Anterior cingulate cortex (tissue), 58 donors: ENCODE data around the gene EHBP1.

Experiments
- DNase-seq, 58 donors: peaks; one replicate each; lab custom pipeline; 2025; lab: John Stamatoyannopoulos, UW

Gene EHBP1

GRCh38 chr2:62934517-62934916, 229.0 kb downstream of the EHBP1 start:
- DNase-seq, result no peak

- no peak for DNase-seq
These were observed 232.6 kb downstream of the EHBP1 start for GRCh38 chr2:62938126-62938525.

- DNase-seq, result no peak
These were observed 234.4 kb downstream of the EHBP1 start for GRCh38 chr2:62939735-62940491.

GRCh38 chr2:62940697-62941096, 235.2 kb downstream of the EHBP1 start:
- DNase-seq, result no peak

- no peak for DNase-seq
These were observed 235.9 kb downstream of the EHBP1 start for GRCh38 chr2:62941413-62941812.

GRCh38 chr2:62944362-62944761, 238.8 kb downstream of the EHBP1 start:
- no peak for DNase-seq

GRCh38 chr2:62947403-62947802, 241.9 kb downstream of the EHBP1 start:
- no peak for DNase-seq

GRCh38 chr2:62956651-62957050, 251.1 kb downstream of the EHBP1 start:
- no peak for DNase-seq

- DNase-seq, result no peak
These were observed 252.7 kb downstream of the EHBP1 start for GRCh38 chr2:62958206-62958605.

GRCh38 chr2:62964050-62964449, 258.5 kb downstream of the EHBP1 start:
- no peak for DNase-seq

- DNase-seq, result no peak
These were observed 259.2 kb downstream of the EHBP1 start for GRCh38 chr2:62964671-62965070.

GRCh38 chr2:62966991-62967390, 261.5 kb downstream of the EHBP1 start:
- DNase-seq, result no peak

GRCh38 chr2:62968168-62968567, 262.7 kb downstream of the EHBP1 start:
- DNase-seq, result no peak

GRCh38 chr2:62968668-62969067, 263.2 kb downstream of the EHBP1 start:
- no peak for DNase-seq

GRCh38 chr2:62971936-62972335, 266.4 kb downstream of the EHBP1 start:
- no peak for DNase-seq

GRCh38 chr2:62972601-62973000, 267.1 kb downstream of the EHBP1 start:
- no peak for DNase-seq

- no peak for DNase-seq
These were observed 269.5 kb downstream of the EHBP1 start for GRCh38 chr2:62974999-62975398.

- DNase-seq, result no peak
These were observed 286.1 kb downstream of the EHBP1 start for GRCh38 chr2:62991605-62992004.

- DNase-seq, result no peak
These were observed 287.0 kb downstream of the EHBP1 start for GRCh38 chr2:62992561-62992960.

- DNase-seq, result no peak
These were observed 288.7 kb downstream of the EHBP1 start for GRCh38 chr2:62994206-62994605.

GRCh38 chr2:62996534-62997186, 291.1 kb downstream of the EHBP1 start:
- no peak for DNase-seq

GRCh38 chr2:62998949-62999348, 293.4 kb downstream of the EHBP1 start:
- DNase-seq, result no peak
